Spleen (tissue), 11 donors: ENCODE data around the gene ACOXL. TPM values are rescaled to one million over a fixed set of nuclear protein-coding genes. Genes with fewer than 3 reads are reported as not detected.

Experiments
- DNase-seq: peaks from one replicate; pipeline ENCODE4 v3.0.0-alpha.2; 2020
- H3K27ac ChIP-seq, 8 donors: fragments of 200-600 bp; sonication (generic) in 7 of 8; 1 replicate in 4 of 8; 2 replicates in 4 of 8; pipeline versions ENCODE4 v1.5.0 to v1.8.0; 2016 to 2021; ENCODE audit warnings: inconsistent platforms in 4 of 8, mild to moderate bottlenecking in 4 of 8, moderate library complexity in 1 of 8
- H3K27me3 ChIP-seq, 7 donors: fragments of 200-600 bp; sonication (generic) in 6 of 7; replicated peaks in 1 of 7; 1 replicate in 4 of 7; 2 replicates in 3 of 7; pipeline versions ENCODE4 v1.5.0 to v1.8.0; 2016 to 2021; ENCODE audit warnings: inconsistent platforms in 3 of 7, mild to moderate bottlenecking in 1 of 7
- H3K36me3 ChIP-seq, 6 donors: fragments of 200-600 bp; sonication (generic) in 5 of 6; 1 replicate in 4 of 6; 2 replicates in 2 of 6; pipeline versions ENCODE4 v1.5.0 to v1.8.0; 2016 to 2021; ENCODE audit warnings: inconsistent platforms in 2 of 6
- H3K4me1 ChIP-seq, 6 donors: fragments of 200-600 bp; sonication (generic) in 5 of 6; 1 replicate in 3 of 6; 2 replicates in 3 of 6; pipeline versions ENCODE4 v1.5.0 to v1.8.0; 2016 to 2021; ENCODE audit warnings: inconsistent platforms in 3 of 6
- H3K4me3 ChIP-seq, 8 donors: fragments of 200-600 bp; sonication (generic) in 7 of 8; 1 replicate in 4 of 8; 2 replicates in 4 of 8; pipeline versions ENCODE4 v1.5.0 to v1.8.0; 2016 to 2021; ENCODE audit warnings: inconsistent platforms in 4 of 8, mild to moderate bottlenecking in 4 of 8, moderate library complexity in 2 of 8
- H3K9me3 ChIP-seq, 8 donors: fragments of 200-600 bp; sonication (generic) in 7 of 8; 1 replicate in 4 of 8; 2 replicates in 4 of 8; pipeline versions ENCODE4 v1.5.0 to v1.8.0; 2016 to 2021; ENCODE audit warnings: inconsistent platforms in 4 of 8
- CTCF ChIP-seq, 11 experiments: fragments of 200-600 bp in 7 of 11; fragments of 450-650 bp in 4 of 11; sonication (generic) in 4 of 11; IDR thresholded peaks in 8 of 11; conservative IDR thresholded peaks in 3 of 11; 1 replicate in 7 of 11; 2 replicates in 4 of 11; pipeline versions ENCODE4 v1.4.0 to v1.8.0; 2016 to 2021; ENCODE audit warnings: antibody characterized with exemption in 11 of 11, inconsistent platforms in 4 of 11, mild to moderate bottlenecking in 1 of 11
- POLR2A ChIP-seq, 3 donors: fragments of 450-650 bp; IDR thresholded peaks; one replicate each; pipeline ENCODE4 v1.5.1; 2017; ENCODE audit warnings: antibody characterized with exemption in 3 of 3, mild to moderate bottlenecking in 1 of 3
- POLR2AphosphoS5 ChIP-seq, 3 donors: sonication (generic); formaldehyde crosslinking; IDR thresholded peaks; one replicate each; pipeline ENCODE4 v1.5.1; 2017; ENCODE audit warnings: antibody characterized with exemption in 3 of 3
- whole genome bisulfite sequencing, 5 donors: extraction: QIAGEN DNeasy Blood & Tissue Kit in 3 of 5; methylation state at CpG; one replicate each; pipeline versions ENCODE4 v1.1.5 to v1.1.7; 2013 to 2018; 5-methylcytosine and 5-hydroxymethylcytosine counted together
- intact Hi-C: fragments of 100-400 bp; cut with DNase I; formaldehyde crosslinking; loops from one replicate; pipeline ENCODE4 v1.15.0; 2023; ENCODE audit warnings: low total_unique reads
- polyA plus RNA-seq, 3 donors: library from polyadenylated mRNA; stranded (reverse); fragments of 200-250 nt; gene quantifications; one replicate each; pipeline ENCODE4 v1.2.1, GENCODE V29; 2013
- total RNA-seq, 7 donors: library from RNA; depleted of rRNA in 3 of 7; stranded (reverse); fragments of >200 nt in 3 of 7; fragmentation: NEBNext Ultra II Directional in 4 of 7; extraction: Animal tissue kit (Norgen Biotek cat#: 25700) in 4 of 7; gene quantifications; one replicate each; pipeline versions ENCODE4 v1.1.0 to v1.2.1, GENCODE V29; 2016 to 2021
- donor health status: healthy with polysubstance abuse.
- donor health status: DM: no; HTN: no; CAD: no; lungs with moderate emphysema.
- donor health status: DM: no; HTN: no; CAD: no.
- donor health status: Bipolar disorder and iron deficiency.
- donor health status: healthy.
- donor health status: DM: no; HTN: no; CAD: no.
- donor health status: DM: yes; HTN: yes; CAD: no.

ACOXL gene
- total and polyA plus RNA-seq, 10 donors, result 0.04 to 1.0 (median 0.66) TPM

- Histone ChIP-seq H3K4me1 (no peaks in the 10 kb centered on the region), H3K27me3 (no peaks in the 10 kb centered on the region), H3K36me3 (no peaks in the 10 kb centered on the region), H3K27ac (no peak overlapping the region), H3K9me3 (peaks cover 0 to 15% (median 3%) of the 10 kb centered on the region in 8 donors), H3K4me3 (no peak overlapping the region)
- TF ChIP-seq CTCF (IDR thresholded peaks at IDR 0.05 in 8 of 11, conservative IDR thresholded peaks at IDR 0.05 in 3 of 11), result no peak
- no peak for TF ChIP-seq POLR2A (IDR thresholded peaks at IDR 0.05)
- no peak for TF ChIP-seq POLR2AphosphoS5 (IDR thresholded peaks at IDR 0.05)
- no peak for DNase-seq
- WGBS, 5 donors, result 49 to 73% (median 60%) methylated on average over 4 of the region's 4 CpGs
- intact Hi-C loops, result no loop called here
Observed at GRCh38 chr2:110977403-110977802, 245.0 kb downstream of the ACOXL start.

GRCh38 chr2:110978148-110978547 is 245.8 kb downstream of the ACOXL start:
- Histone ChIP-seq H3K27me3 (no peaks in the 10 kb centered on the region), H3K27ac (no peak overlapping the region), H3K4me1 (no peaks in the 10 kb centered on the region), H3K9me3 (peaks cover 0 to 8% (median under 1%) of the 10 kb centered on the region in 8 donors), H3K36me3 (no peaks in the 10 kb centered on the region), H3K4me3 (no peak overlapping the region)
- intact Hi-C loops, result no loop called here
- no peak for DNase-seq
- WGBS, 5 donors, result 92 to 96% (median 94%) methylated on average over 6 of the region's 6 CpGs
- no peak for TF ChIP-seq POLR2A (IDR thresholded peaks at IDR 0.05)
- TF ChIP-seq CTCF (IDR thresholded peaks at IDR 0.05 in 8 of 11, conservative IDR thresholded peaks at IDR 0.05 in 3 of 11), result no peak
- TF ChIP-seq POLR2AphosphoS5 (IDR thresholded peaks at IDR 0.05), result no peak

GRCh38 chr2:110978756-110979470 is 246.5 kb downstream of the ACOXL start:
- Histone ChIP-seq H3K9me3 (peaks cover 0 to under 1% (median 0%) of the 10 kb centered on the region in 8 donors), H3K36me3 (no peaks in the 10 kb centered on the region), H3K4me1 (no peaks in the 10 kb centered on the region), H3K27ac (peak overlapping the region in 1 of 8 donors; percentile 18), H3K27me3 (no peaks in the 10 kb centered on the region), H3K4me3 (no peak overlapping the region)
- WGBS, 5 donors, result 77 to 84% (median 82%) methylated on average over 10 to 12 of the region's 12 CpGs
- TF ChIP-seq POLR2AphosphoS5 (IDR thresholded peaks at IDR 0.05) (peak in 1 of 3 donors; percentile 16), POLR2A (IDR thresholded peaks at IDR 0.05) (no peak), CTCF (IDR thresholded peaks at IDR 0.05 in 8 of 11, conservative IDR thresholded peaks at IDR 0.05 in 3 of 11) (no peak)
- intact Hi-C loops, result no loop called here
- no peak for DNase-seq

GRCh38 chr2:110979471-110980338 is 247.3 kb downstream of the ACOXL start:
- no peak overlapping the region for H3K27ac ChIP-seq
- H3K4me3 ChIP-seq, result no peak overlapping the region
- H3K36me3 ChIP-seq, result no peaks in the 10 kb centered on the region
- no peaks in the 10 kb centered on the region for H3K9me3 ChIP-seq
- H3K4me1 ChIP-seq, result no peaks in the 10 kb centered on the region
- 91 to 94% (median 92%) methylated on average over 8 to 10 of the region's 10 CpGs for WGBS, 5 donors
- no peaks in the 10 kb centered on the region for H3K27me3 ChIP-seq
- TF ChIP-seq POLR2A (IDR thresholded peaks at IDR 0.05), result no peak
- no peak for TF ChIP-seq POLR2AphosphoS5 (IDR thresholded peaks at IDR 0.05)
- no peak for TF ChIP-seq CTCF (IDR thresholded peaks at IDR 0.05 in 8 of 11, conservative IDR thresholded peaks at IDR 0.05 in 3 of 11)
- intact Hi-C loops, result no loop called here
- DNase-seq, result no peak
